ENCODE results near the gene PHAX.
"Not testable (repeated sequence)": the region's sequence is repeated elsewhere in the genome, so short reads cannot be mapped to it uniquely, and the experiment has no call there.

PHAX gene

DNA sequence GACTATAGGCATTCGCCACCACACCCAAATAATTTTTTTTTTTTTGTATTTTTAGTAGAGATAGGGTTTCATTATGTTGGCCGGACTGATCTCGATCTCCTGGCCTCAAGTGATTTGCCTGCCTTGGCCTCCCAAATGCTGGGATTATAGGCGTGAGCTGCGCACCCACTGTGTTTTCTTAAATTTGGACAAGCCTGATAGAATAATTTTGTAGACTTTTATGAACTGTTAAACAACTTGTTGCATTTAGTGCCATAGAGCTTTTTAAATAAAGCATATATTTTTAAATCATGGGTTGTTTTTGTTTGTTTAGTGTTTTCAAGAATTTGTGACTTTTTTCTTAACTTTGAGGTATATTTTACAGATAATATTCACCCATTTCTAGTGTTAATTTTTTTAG lies 4.8 kb downstream of the PHAX start:
- no peak for DNase-seq (ENCODE audit: low spot score)

DNA sequence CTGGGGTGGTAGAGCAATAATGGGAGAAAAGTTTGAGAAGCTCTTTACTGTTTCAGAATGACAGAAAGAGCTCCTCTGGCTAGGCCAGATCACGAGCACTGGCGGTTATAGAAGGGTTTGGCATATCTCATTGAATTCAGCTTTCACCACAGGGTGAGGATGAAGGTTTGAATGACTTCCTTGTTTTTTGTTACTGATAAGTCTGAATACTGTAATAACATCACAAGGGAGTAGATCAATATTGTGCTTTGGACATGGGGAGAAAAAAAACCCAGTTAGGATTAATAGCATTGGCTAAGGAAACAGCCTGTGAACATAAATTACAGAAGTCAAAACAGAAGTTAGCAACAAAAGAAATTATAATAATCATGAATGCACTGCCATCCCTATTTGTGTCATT lies 9.4 kb downstream of the PHAX start:
- no peak for DNase-seq (ENCODE audit: low spot score)

DNA sequence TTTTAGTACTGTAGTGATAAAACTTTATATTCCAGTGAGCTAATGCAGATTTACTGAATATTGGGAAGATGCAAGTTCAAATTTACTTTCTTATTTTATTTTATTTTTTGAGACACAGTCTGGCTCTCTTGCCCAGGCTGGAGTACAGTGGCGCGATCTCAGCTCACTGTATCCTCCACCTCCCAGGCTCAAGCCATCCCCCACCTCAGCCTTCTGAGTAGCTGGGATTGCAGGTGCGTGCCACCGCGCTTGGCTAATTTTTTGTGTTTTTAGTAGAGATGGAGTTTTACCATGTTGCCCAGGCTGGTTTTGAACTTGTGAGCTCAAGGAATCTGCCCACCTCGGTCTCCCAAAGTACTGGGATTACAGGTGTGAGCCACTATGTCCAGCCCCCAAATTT lies 9.9 kb downstream of the PHAX start:
- no peak for DNase-seq (ENCODE audit: low spot score)

DNA sequence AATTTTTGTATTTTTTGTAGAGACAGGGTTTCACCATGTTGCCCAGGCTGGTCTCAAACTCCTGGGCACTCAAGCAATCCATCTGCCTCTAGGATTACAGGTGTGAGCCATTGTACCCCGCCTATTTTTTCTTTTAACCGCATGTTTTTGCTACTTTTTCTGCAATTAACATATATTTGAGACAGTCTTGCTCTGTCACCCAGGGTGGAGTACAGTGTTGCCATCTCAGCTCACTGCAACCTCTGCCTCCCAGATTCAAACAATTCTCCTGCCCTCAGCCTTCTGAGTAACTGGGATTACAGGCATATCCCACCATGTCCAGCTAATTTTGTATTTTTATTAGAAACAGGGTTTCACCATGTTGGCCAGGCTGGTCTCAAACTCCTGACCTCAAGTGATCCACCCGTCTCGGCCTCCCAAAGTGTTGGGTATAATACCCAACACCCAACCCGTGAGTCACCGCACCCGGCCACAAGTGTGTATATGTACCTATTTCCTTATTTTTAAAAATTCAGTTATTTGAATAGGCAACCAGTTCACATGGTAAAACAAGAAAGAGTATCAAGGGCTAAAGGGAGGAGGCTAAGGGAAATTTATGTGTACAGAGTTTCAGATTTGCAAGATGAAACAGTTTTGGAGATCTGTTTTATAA lies 13.3 kb downstream of the PHAX start:
- DNase-seq (ENCODE audit: low spot score) = no peak

DNA sequence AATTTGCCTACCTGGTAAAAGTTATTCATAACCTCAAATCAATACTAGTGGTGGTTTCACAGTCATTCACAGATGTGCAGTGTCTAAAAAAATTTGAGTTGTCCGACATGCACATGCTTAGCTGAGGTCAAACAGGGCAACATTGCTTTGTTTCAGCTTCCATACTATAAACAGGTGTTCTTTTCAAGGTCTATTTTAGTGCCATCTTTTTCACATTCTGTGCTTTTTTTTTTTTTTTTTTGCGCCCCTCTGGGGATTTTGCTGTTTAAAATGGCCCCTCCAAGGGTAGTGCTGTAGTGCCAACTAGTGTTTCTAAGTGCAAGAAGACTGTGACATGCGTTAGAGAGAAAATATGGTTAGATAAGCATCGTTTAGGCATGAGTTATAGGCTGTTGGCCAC lies 14.5 kb downstream of the PHAX start:
- DNase-seq (ENCODE audit: low spot score) = no peak

DNA sequence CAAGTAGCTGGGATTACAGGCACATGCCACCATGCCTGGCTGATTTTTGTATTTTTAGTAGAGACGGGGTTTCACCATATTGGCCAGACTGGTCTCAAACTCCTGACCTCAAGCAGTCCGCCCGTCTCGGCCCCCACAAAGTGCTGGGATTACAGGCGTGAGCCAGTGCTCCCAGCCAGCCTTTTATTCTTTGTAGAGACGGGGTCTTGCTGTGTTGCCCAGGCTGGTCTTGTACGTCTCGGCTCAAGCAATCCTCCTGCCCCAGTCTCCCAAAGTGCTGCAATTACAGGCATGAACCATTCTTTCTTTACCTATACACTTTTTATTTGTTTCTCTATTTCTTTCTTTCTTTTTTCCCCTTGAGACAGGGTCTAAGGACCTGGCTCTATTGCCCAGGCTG lies 16.9 kb downstream of the PHAX start:
- DNase-seq (ENCODE audit: low spot score) = not testable (repeated sequence)

DNA sequence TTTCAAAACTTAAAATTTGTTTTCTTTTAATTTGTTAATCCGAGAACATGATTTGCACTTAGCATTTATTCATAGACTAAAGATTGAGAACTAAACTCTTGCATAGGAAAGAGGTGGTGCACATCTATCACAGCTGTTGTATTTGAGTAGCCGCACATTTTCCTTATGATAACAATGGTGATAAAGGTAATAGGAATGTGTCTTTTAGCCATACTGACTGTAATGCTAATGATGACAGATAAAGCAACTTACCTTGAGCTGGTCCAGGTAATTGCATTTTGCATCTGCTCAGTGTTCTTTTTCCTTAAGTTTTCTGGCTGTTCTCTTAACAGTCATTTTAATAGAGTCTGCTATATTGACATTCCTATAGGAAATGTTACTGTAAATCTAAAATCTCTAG lies 19.0 kb downstream of the PHAX start:
- no peak for DNase-seq (ENCODE audit: low spot score)

DNA sequence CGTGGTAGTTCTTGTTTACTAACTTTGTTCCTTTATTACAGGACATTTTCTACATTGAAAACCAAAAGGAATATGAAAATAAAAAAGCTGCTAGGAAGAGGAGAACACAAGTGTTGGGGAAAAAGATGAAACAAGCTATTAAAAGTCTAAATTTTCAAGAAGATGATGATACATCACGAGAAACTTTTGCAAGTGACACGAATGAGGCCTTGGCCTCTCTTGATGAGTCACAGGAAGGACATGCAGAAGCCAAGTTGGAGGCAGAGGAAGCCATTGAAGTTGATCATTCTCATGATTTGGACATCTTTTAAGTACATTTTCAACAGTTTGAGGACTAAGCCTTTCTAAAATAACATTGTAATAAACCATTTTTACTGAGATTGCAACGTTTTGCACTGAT lies 23.8 kb downstream of the PHAX start:
- peak; percentile 85 for DNase-seq (ENCODE audit: low spot score)

DNA sequence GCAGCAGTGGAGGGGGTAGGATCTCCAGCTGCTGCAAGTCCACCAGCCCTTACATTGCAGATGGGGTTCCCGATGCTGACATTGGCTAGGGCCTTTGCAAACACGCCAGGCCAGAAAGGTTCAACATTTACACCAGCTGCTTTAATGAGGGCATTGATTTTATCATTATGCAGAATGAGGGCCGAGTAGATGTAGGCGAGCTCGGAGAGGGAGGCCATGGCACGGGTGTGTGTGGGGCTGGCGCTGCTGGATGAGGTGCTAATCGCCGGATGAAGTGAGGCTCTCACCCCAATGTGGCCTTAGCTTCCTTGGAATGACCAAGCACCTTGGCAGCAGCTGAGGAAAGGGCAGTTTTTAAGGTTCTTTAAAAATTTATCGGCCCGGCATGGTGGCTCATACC lies 27.4 kb downstream of the PHAX start:
- no peak for DNase-seq (ENCODE audit: low spot score)

DNA sequence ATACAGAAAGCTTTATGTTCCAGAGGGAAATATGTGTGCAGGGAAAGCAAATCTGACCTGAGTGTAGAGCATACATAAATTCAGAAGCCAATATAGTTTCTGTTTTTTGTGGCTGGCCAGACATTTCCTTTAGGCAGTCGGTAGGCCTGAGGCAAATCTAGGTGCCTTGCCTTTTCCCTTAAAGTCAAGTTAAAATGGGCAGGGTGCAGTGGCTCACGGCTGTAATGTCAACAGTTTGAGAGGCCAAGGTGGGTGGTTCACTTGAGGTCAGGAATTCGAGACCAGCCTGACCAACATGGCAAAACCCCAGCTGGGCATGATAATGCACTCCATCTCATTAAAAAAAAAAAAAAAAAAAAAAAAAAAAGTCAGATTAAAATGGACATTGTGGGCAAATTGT lies 31.2 kb downstream of the PHAX start:
- DNase-seq (ENCODE audit: low spot score) = no peak

DNA sequence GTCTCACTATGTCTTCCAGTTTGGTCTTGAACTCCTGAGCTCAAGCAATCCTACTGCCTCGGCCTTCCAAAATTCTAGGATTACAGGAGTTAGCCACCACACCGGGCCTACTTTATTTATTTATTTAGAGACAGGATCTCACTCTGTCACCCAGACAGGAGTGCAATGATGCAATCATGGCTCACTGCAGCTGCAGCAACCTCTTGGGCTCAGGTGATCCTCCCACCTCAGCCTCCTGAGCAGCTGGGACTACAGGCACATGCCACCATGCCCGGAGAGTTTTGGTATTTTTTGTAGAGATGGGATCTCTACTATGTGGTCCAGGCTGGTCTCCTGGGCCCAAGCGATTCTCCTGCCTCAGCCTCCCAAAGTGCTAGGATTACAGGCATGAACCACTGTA lies 32.8 kb downstream of the PHAX start:
- no peak for DNase-seq (ENCODE audit: low spot score)

DNA sequence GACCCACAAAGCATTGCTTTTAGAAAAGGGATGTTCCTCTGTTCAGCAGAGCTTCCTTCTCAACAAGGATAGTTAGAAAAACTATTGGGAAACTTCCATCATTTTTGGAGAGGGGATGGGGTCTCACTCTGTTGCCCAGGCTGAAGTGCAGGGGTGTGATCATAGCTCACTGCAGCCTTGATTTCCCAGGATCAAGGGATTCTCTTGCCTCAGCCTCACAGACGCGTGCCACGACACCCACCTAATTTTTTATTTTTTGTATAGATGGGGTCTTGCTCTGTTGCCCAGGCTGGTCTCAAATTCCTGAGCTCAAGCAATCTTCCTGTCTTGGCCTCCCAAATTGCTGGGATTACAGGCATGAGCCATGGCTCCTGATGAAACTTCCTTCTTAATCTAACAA lies 34.8 kb downstream of the PHAX start:
- DNase-seq (ENCODE audit: low spot score) = no peak

DNA sequence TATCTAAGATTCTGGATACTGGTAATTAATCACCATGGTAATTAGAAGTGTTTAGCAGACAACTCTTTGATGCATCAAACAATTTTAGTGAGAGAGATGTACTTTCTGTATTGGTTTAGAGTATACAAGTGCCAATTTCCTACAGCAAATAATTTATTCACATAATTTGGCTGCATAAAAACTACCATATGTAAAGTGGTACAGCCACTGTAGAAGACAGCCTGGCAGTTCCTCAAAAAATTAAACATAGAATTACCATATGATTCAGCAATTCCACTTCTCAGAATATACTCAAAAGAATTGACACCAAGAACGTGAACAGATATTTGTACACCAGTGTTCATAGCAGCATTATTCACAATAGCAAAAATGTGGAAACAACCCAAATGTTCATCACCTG lies 36.2 kb downstream of the PHAX start:
- DNase-seq (ENCODE audit: low spot score) = no peak

DNA sequence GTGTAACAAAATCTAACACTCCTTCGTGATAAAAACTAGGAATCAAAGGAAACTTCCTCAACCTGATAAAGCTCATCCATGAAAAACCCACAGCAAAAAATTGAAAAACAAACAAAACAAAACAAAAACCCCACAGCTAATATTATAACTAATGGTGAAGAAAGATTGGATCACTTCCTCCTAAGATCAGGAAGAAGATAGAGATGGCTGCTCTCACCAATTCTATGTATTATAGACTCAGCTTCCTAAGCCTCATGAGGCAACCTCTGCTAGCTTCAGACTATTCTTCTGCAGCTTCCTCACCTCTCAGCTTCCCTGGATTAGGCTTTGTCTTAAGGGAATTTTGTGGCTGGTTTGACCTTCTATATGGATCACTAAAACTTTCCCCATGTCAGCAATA lies 40.1 kb downstream of the PHAX start:
- DNase-seq (ENCODE audit: low spot score) = no peak

DNA sequence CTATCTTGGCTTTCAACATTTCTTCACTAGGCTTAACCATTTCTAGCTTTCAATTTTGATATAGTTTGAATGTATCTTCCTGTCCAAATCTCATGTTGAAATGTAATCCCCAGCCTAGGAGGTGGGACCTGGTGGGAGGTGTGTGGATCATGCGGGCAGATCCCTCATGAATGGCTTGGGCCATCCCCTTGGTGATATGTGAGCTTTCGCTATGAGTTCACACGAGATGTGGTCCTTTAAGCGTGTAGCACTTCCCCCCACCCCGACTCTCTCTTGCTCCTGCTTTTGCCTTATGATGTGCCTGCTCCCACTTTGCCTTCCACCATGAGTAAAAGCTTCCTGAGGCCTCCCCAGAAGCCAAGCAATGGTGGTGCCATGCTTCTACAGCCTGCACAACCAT lies 40.6 kb downstream of the PHAX start:
- DNase-seq (ENCODE audit: low spot score) = no peak

DNA sequence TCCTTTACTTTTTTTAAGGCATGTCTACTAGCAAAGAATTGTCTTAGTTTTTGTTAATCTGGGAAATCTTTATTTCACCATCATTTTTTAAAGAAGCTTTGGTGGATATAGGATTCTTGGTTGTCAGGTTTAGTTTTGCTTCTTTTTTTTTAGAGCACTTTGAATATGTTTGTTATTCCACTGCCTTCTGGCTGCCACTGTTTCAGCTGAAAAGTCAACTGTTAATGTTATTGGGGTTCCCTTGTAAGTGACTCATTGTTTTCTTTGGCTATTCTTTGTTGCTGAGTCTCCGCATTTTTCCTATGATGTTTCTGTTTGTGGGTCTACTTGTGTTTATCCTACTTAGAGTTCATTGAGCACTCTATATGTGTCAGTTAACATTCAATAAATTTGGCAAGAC lies 44.4 kb downstream of the PHAX start:
- no peak for DNase-seq (ENCODE audit: low spot score)

DNA sequence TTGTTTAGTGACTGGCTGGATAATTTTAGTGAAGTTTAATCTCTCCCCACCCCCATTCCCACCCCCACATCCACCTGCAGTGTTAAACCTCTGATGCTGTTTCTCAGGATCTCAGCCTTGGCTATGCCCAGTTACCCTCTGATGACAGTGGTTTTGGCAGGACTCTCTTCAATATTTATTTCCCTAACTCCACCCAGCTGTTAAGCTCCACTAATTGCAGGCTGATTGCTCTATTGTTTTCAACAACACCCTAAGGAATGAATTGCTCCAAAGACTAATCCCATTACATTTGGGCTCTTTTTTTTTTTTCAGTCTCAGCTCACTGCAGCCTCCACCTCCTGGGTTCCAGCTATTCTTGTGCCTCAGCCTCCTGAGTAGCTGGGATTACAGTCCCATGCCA lies 46.3 kb downstream of the PHAX start:
- DNase-seq (ENCODE audit: low spot score) = no peak

DNA sequence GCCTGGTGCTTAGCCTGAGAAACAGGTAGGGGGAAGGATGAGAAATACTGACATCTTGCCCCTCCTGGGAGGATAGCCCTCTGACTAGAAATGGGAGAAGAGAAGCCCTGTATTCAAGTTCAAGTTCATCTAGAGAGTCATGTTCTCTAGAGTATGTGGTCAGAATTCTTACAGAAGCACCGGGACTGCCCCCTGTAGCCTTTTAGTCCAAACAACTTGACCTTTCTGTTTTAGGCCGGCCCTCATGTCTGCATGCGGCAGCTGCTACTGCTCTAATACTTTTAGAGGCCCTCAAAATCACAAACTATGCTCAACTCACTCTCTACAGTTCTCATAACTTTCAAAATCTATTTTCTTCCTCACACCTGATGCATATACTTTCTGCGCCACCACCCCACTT lies 47.7 kb downstream of the PHAX start:
- no peak for DNase-seq (ENCODE audit: low spot score)

DNA sequence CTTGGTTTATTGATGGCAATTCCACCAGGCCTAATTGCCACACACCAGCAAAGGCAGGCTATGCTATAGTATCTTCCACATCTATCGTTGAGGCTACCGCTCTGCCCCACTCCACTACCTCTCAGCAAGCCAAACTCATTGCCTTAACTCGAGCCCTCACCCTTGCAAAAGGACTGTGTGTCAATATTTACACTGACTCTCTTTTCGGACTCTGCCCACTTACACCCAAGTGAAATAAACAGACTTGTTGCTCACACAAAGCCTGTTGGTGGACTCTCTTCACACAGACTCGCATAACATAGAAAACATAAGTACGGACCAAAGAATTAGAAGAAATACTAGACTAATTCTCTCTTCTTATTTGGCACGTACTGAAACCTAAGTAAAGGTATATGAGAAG lies 48.3 kb downstream of the PHAX start:
- not testable (repeated sequence) for DNase-seq (ENCODE audit: low spot score)

DNA sequence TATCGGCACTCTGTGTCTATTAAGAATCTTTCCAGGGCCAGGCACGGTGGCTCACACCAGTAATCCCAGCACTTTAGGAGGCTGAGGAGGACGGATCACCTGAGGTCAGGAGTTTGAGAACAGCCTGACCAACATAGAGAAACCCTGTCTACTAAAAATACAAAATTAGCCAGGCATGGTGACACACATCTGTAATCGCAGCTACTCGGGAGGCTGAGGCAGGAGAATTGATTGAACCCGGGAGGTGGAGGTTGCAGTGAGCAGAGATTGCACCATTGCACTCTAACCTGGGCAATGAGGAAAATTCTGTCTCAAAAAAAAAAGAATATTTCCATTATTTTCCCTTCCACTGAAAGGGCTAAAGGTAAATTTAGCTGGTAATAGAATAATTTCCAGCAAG lies 49.0 kb downstream of the PHAX start:
- DNase-seq (ENCODE audit: low spot score) = not testable (repeated sequence)

DNA sequence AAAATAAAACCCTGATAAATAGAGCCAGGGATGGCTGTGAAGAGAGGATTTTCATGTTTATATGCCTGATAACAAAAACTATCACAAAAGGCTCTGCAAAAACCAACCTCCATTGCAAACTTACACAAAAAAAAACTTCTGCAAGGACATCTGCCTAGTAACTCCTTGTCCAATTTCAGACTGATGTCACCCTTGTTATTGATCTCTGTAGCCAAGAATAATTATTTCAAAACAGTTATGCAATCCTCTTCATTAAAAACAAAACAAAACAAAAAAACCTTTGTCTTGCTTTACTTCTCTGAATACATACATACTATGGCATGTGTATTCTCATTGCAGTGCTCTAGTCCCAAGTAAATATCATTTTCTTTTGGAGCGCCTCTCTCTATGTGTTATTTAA lies 49.7 kb downstream of the PHAX start:
- DNase-seq (ENCODE audit: low spot score) = no peak

DNA sequence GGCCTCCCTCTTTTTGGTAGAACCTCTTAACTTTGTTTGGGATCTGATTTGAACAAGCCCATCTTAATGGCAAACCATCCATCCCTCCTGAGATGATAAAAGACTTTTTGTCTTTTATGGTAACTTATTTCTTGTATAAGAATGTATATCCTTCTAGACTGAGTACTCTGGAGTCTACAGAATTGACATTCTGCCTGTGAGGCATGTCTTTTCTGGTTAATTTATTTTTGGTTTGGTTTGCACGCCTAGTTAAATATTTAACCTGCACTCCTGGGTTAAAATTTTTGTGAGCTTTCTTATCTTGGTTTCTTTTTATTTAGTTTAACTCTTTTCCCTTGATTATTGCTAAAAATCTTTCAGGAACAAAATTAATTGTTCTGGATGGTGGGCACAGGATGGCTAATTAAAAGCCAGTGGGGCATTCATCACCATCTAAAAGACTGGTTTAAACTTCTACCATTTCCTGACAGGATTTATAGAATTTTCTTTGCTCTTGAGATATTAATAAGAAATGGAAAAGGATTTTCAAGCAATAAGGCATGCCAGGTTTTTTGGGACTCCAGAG lies 50.3 kb downstream of the PHAX start:
- no peak for DNase-seq (ENCODE audit: low spot score)

DNA sequence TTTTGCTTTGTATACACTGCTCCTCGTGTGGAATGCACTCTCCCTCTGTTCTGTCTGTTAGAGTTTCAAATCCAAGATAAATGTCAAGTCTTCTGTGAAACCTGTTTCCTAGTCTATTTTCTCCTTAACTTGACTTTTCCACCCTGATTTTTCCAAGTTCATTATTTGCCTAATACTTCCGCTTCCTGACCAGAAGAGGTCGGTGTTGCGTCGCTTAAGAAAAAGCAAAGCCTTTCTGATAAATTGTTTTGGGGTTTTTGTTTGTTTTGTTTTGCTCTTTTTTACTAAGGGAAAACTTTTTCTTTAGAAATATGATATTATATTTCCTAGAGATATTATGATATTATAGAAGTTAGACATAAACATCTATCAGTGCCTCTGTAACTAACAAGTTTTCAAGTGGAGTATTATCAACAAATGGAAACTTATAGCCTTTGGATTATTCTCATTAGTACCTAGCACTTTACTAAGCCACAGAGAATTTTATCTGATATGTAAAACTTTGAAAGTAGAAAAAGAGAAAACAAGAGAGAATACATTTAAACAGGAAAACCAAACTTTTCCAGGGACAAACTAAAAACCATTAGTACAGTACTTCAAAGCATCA lies 55.8 kb downstream of the PHAX start:
- DNase-seq (ENCODE audit: low spot score) = peak; percentile 63

DNA sequence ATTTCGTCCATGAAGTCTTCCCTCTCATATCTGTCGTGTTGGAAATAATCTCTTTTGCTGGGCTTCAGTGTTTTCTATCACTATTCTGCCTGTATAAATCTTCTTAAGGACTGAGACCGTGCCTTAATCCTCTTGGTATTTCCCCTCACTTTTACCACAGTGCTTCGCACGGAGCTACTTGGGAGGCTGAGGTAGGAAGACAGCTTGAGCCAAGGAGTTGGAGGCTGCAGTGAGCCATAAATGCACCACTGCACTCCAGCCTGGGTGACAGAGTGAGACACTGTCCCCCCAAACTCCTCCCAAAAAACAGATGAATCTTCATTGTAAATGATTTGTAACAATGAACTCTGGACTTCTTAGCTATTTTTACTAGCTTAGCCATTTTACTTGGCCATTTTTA lies 57.8 kb downstream of the PHAX start:
- DNase-seq (ENCODE audit: low spot score) = no peak

Data from AG20443 (cell line).